Endothelial cell of umbilical vein (primary cell): ENCODE results near the gene NUP37. TPM values are rescaled to one million over a fixed set of nuclear protein-coding genes. Genes with fewer than 3 reads are reported as not detected.

Experiments
- BruUV-seq: library from RNA; stranded (reverse); fragments of 400-500 nt; replicated peaks from 2 replicates; lab custom pipeline; 2021; lab: Mats Ljungman, UMichigan
- CTCF ChIA-PET: fragments of 300-600, 350-600 bp; sonication (Branson Sonifier 250); formaldehyde crosslinking; loops from one replicate; lab custom pipeline; 2021; ENCODE audit warnings: antibody characterized with exemption, inconsistent platforms; lab: Charles Lee
- POLR2A ChIA-PET: fragments of 300-600, 350-600 bp; sonication (Branson Sonifier 250); formaldehyde crosslinking; loops from one replicate; lab custom pipeline; 2021; ENCODE audit warnings: antibody characterized with exemption, inconsistent platforms; lab: Charles Lee
- DNase-seq: peaks from one replicate; pipeline ENCODE4 v3.0.0-alpha.2; 2011; ENCODE audit warnings: low read depth, low spot score
- FAIRE-seq: peaks from 2 replicates; lab custom pipeline; 2011; peaks lifted over from hg19 to GRCh38; lab: Jason Lieb, UNC
- H2AFZ ChIP-seq: 2 replicates; pipeline ENCODE4 v1.6.0; 2012; ENCODE audit warnings: low read depth, low read length, control low read depth, inconsistent platforms
- H3K27ac ChIP-seq: 2 replicates; pipeline ENCODE4 v1.5.1; 2011; ENCODE audit warnings: low read depth, mild to moderate bottlenecking, control low read depth, low read length, moderate library complexity; ENCODE audit not compliant: insufficient read depth
- H3K27me3 ChIP-seq, 2 experiments: 2 replicates each; pipeline versions ENCODE4 v1.6.0 to v1.6.1; 2011; ENCODE audit warnings: low read length in 2 of 2, mixed read lengths in 1 of 2; ENCODE audit not compliant: control insufficient read depth in 2 of 2, insufficient read depth in 2 of 2
- H3K36me3 ChIP-seq, 2 experiments: 2 replicates in 1 of 2; 3 replicates in 1 of 2; pipeline ENCODE4 v1.5.1; 2011; ENCODE audit warnings: low read length in 2 of 2, mild to moderate bottlenecking in 1 of 2, moderate library complexity in 1 of 2; ENCODE audit not compliant: control insufficient read depth in 2 of 2, insufficient read depth in 2 of 2; ENCODE audit errors: extremely low read depth in 1 of 2
- H3K4me1 ChIP-seq: 3 replicates; pipeline ENCODE4 v1.5.1; 2011; ENCODE audit warnings: mild to moderate bottlenecking, low read length; ENCODE audit not compliant: control insufficient read depth, insufficient read depth; ENCODE audit errors: extremely low read depth
- H3K4me2 ChIP-seq: 2 replicates; pipeline ENCODE4 v1.6.1; 2011; ENCODE audit warnings: low read length, control low read depth, mixed read lengths; ENCODE audit not compliant: insufficient read depth
- H3K4me3 ChIP-seq, 3 experiments: fragments of 200-600 bp in 1 of 3; sonication (generic), shearing (Covaris generic) in 1 of 3; replicated peaks in 1 of 3; 2 replicates each; pipeline ENCODE4 v1.5.1; 2011 to 2016; ENCODE audit warnings: control low read depth in 3 of 3, low read length in 3 of 3, mild to moderate bottlenecking in 2 of 3, inconsistent platforms in 1 of 3, low read depth in 1 of 3, moderate library complexity in 1 of 3; ENCODE audit not compliant: insufficient read depth in 1 of 3
- H3K79me2 ChIP-seq: 2 replicates; pipeline ENCODE4 v1.6.0; 2012; ENCODE audit warnings: low read length, inconsistent platforms; ENCODE audit not compliant: control insufficient read depth, insufficient read depth
- H3K9ac ChIP-seq: replicated peaks from 2 replicates; pipeline ENCODE3; 2011; ENCODE audit warnings: low read length, control low read depth; ENCODE audit not compliant: insufficient read depth; ENCODE audit errors: extremely low read depth
- H3K9me1 ChIP-seq: replicated peaks from 3 replicates; pipeline ENCODE4 v1.6.0; 2011; ENCODE audit warnings: mild to moderate bottlenecking, low read length; ENCODE audit not compliant: control insufficient read depth, insufficient read depth; ENCODE audit errors: extremely low read depth
- H3K9me3 ChIP-seq: replicated peaks from 2 replicates; pipeline ENCODE4 v1.5.1; 2012; ENCODE audit warnings: low read length, inconsistent platforms; ENCODE audit not compliant: control insufficient read depth, insufficient read depth
- H4K20me1 ChIP-seq: replicated peaks from 2 replicates; pipeline ENCODE3; 2011; ENCODE audit warnings: mild to moderate bottlenecking, low read length; ENCODE audit not compliant: control insufficient read depth, insufficient read depth; ENCODE audit errors: extremely low read depth
- EZH2 ChIP-seq: IDR thresholded peaks from 2 replicates; pipeline ENCODE4 v1.6.1; 2012; ENCODE audit warnings: borderline replicate concordance, low read depth, mild to moderate bottlenecking, moderate library complexity, low read length, inconsistent platforms; ENCODE audit not compliant: severe bottlenecking
- FOS ChIP-seq: IDR thresholded peaks from 2 replicates; pipeline ENCODE4 v1.6.1; 2011; ENCODE audit warnings: mild to moderate bottlenecking, low read length, moderate library complexity, borderline replicate concordance; ENCODE audit not compliant: insufficient read depth
- GATA2 ChIP-seq: IDR thresholded peaks from 2 replicates; pipeline ENCODE4 v1.7.0; 2011; ENCODE audit warnings: low read depth, mild to moderate bottlenecking, moderate library complexity, mixed read lengths, low read length; ENCODE audit not compliant: insufficient read length, insufficient read depth
- JUN ChIP-seq: IDR thresholded peaks from 2 replicates; pipeline ENCODE4 v1.6.1; 2011; ENCODE audit warnings: borderline replicate concordance, low read depth; ENCODE audit not compliant: insufficient read length, insufficient read depth
- MYC ChIP-seq: IDR thresholded peaks from one replicate; pipeline ENCODE4 v1.6.1; 2011; ENCODE audit warnings: mild to moderate bottlenecking, low read depth, low read length
- POLR2A ChIP-seq: IDR thresholded peaks from 2 replicates; pipeline ENCODE4 v1.6.1; 2012; ENCODE audit warnings: low read depth, mild to moderate bottlenecking, control low read depth, low read length
- POLR2AphosphoS5 ChIP-seq: IDR thresholded peaks from 2 replicates; pipeline ENCODE4 v1.6.1; 2012; ENCODE audit warnings: low read depth, mild to moderate bottlenecking, control low read depth, low read length, moderate library complexity; ENCODE audit not compliant: insufficient read depth
- dilution Hi-C: fragments of 300-500 bp; cut with MboI; formaldehyde crosslinking; loops from one replicate; pipeline ENCODE4 v1.15.0; 2019; ENCODE audit warnings: low sequenced_read_pairs; ENCODE audit not compliant: extremely low pct_ligation_motif_present
- intact Hi-C: fragments of 100-400 bp; cut with micrococcal nuclease; formaldehyde crosslinking; loops from one replicate; pipeline ENCODE4 v1.10.0; 2022
- polyA plus RNA-seq, 4 experiments: library from polyadenylated mRNA; depleted of rRNA in 3 of 4; stranded (reverse) in 3 of 4; unstranded in 1 of 4; fragments of >200 nt; gene quantifications; 2 replicates each; pipeline versions ENCODE4 v1.2.1 to v1.2.3, GENCODE V29; 2011 to 2012; ENCODE audit warnings: missing spikeins in 1 of 4
- total RNA-seq: library from RNA; stranded (reverse); gene quantifications from 2 replicates; pipeline ENCODE4 v1.2.3, GENCODE V29; 2021
- TF ChIP-seq, protein P1 (sequence below), 2 donors: IDR thresholded peaks; 1 replicate in 1 of 2; 2 replicates in 1 of 2; pipeline ENCODE4 v1.5.1; 2011; ENCODE audit warnings: low read length in 2 of 2, mild to moderate bottlenecking in 2 of 2, moderate library complexity in 2 of 2, control low read depth in 1 of 2, inconsistent platforms in 1 of 2, low read depth in 1 of 2; ENCODE audit not compliant: insufficient read depth in 1 of 2; ENCODE audit errors: extremely low read depth in 1 of 2
- TF ChIP-seq, protein P2 (sequence below): IDR thresholded peaks from 2 replicates; pipeline ENCODE4 v1.6.1; 2011; ENCODE audit not compliant: insufficient read depth, insufficient read length

The NUP37 gene
- total and polyA plus RNA-seq, 2 donors (not counting 3 experiments of a cell fraction or from before 2014, with no cell fraction given), result 25.0 to 46.8 TPM

DNA sequence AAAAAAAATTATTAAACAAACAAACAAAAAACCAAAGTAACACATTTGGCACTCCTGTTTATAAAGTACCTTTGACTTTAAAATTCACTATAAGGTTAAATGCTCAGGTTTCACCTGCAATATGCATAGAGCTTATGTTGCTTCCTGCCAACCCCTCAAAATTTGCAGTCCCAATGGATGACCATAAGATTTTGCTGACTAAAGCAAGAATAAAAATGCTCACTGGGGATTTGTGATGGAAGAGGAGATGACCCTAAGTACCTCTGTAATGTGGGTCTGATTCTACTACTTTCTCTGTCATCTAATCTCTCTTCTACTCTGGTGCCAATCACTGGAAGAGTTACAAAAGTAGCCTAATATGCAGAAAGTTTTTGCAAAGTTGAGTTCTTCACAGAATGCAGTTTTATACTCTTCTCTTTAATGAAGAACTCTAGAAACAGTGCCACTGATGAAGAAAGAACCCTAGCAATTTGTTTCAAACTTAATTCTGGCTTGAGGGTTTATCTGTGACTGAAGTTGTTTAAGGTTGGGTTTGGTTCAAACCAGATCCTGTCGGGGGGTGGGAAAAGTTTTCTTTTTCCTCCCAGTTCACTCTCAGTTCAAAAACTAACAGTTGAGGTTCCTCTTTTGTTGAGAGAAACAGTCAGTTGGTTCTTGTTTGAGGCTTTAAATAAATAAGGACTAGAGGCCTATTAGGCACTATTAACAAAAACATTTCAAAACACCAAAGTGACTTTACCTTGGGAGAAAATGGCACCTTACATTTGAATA is 69.1 kb downstream of the NUP37 start:
- DNase-seq (no peak), FAIRE-seq (no peak)
- Histone ChIP-seq H3K4me1 (no peaks in the 10 kb centered on the region), H3K9me3 (no peaks in the 10 kb centered on the region), H3K36me3 (no peaks in the 10 kb centered on the region), H2AFZ (no peak overlapping the region), H3K9me1 (no peaks in the 10 kb centered on the region), H3K4me3 (no peak overlapping the region), H3K4me2 (no peak overlapping the region), H4K20me1 (no peaks in the 10 kb centered on the region), H3K9ac (no peak overlapping the region), H3K27me3 (no peaks in the 10 kb centered on the region), H3K27ac (no peak overlapping the region), H3K79me2 (no peaks in the 10 kb centered on the region)
- ChIA-PET CTCF (no interaction called here), POLR2A (no interaction called here)
- TF ChIP-seq FOS (no peak), GATA2 (no peak), EZH2 (no peak), JUN (no peak), POLR2AphosphoS5 (no peak), POLR2A (no peak), MYC (no peak)
- TF ChIP-seq, protein P1, sequence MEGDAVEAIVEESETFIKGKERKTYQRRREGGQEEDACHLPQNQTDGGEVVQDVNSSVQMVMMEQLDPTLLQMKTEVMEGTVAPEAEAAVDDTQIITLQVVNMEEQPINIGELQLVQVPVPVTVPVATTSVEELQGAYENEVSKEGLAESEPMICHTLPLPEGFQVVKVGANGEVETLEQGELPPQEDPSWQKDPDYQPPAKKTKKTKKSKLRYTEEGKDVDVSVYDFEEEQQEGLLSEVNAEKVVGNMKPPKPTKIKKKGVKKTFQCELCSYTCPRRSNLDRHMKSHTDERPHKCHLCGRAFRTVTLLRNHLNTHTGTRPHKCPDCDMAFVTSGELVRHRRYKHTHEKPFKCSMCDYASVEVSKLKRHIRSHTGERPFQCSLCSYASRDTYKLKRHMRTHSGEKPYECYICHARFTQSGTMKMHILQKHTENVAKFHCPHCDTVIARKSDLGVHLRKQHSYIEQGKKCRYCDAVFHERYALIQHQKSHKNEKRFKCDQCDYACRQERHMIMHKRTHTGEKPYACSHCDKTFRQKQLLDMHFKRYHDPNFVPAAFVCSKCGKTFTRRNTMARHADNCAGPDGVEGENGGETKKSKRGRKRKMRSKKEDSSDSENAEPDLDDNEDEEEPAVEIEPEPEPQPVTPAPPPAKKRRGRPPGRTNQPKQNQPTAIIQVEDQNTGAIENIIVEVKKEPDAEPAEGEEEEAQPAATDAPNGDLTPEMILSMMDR (IDR thresholded peaks at IDR 0.05; ENCODE audit: extremely low read depth in 1 of 2, insufficient read depth in 1 of 2, low read depth in 1 of 2, low read length in 2 of 2), result no peak
- TF ChIP-seq, protein P2, sequence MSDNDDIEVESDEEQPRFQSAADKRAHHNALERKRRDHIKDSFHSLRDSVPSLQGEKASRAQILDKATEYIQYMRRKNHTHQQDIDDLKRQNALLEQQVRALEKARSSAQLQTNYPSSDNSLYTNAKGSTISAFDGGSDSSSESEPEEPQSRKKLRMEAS, result no peak
- intact Hi-C loops, result no loop called here
- no TSS peak for BruUV-seq
- dilution Hi-C loops, result no loop called here
